Skeletal muscle tissue (tissue), 4 donors: ENCODE results near the gene DUSP22. TPM values are rescaled to one million over a fixed set of nuclear protein-coding genes. Genes with fewer than 3 reads are reported as not detected.
A peak's percentile ranks its signal among the peaks of the same experiment; 100 is the strongest.

Source experiments
- H3K27ac ChIP-seq: one replicate; pipeline ENCODE4 v1.7.0; 2013; ENCODE audit warnings: mild to moderate bottlenecking, low read depth, low read length, inconsistent platforms
- H3K27me3 ChIP-seq, 3 donors: one replicate each; pipeline ENCODE4 v1.7.0; 2013; ENCODE audit warnings: low read length in 3 of 3; ENCODE audit not compliant: control insufficient read depth in 3 of 3, insufficient read depth in 3 of 3
- H3K36me3 ChIP-seq, 3 donors: one replicate each; pipeline ENCODE4 v1.7.0; 2013; ENCODE audit warnings: low read length in 3 of 3; ENCODE audit not compliant: control insufficient read depth in 3 of 3, insufficient read depth in 3 of 3
- H3K4me1 ChIP-seq, 3 donors: one replicate each; pipeline ENCODE4 v1.7.0; 2013; ENCODE audit warnings: low read length in 3 of 3, mild to moderate bottlenecking in 3 of 3; ENCODE audit not compliant: control insufficient read depth in 3 of 3, insufficient read depth in 3 of 3
- H3K4me3 ChIP-seq, 3 donors: one replicate each; pipeline ENCODE4 v1.7.0; 2013; ENCODE audit warnings: low read length in 3 of 3
- H3K9ac ChIP-seq, 3 donors: one replicate each; pipeline ENCODE4 v1.7.0; 2013; ENCODE audit warnings: low read length in 3 of 3, mild to moderate bottlenecking in 3 of 3, moderate library complexity in 2 of 3, low read depth in 1 of 3
- H3K9me3 ChIP-seq, 3 donors: one replicate each; pipeline ENCODE4 v1.7.0; 2013; ENCODE audit warnings: low read length in 3 of 3; ENCODE audit not compliant: control insufficient read depth in 3 of 3
- total RNA-seq: library from RNA; depleted of rRNA; stranded (reverse); fragments of >200 nt; gene quantifications from one replicate; pipeline ENCODE4 v1.2.3, GENCODE V29; 2014
- donor health status: Osteomylitis.

Gene DUSP22
- total RNA-seq, 1 donor from 2014 or later, result 17.7 TPM

DNA sequence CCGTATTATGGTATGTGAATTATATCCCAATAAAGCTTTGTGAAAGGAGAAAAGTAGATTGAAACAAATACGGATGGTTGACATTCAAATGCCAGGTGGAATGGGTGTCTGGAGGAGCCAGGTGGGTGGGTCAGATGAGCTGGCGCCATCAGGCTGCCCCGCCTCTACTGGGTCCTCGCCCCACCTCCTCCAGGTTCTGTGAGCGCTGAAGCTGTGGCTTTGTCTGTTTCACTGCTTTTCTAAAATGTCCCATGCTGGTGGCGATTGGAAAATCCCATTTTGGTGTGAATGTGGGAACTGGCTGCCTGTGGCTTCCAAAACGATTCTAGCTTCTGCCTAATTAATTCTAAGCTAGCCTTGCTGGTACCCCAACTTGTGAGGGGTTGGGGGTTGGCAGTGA lies 16.5 kb downstream of the DUSP22 start:
- Histone ChIP-seq H3K9me3 (no peaks in the 10 kb centered on the region), H3K4me1 (peaks cover 12 to 21% (median 19%) of the 10 kb centered on the region in 3 donors), H3K27ac (no peak overlapping the region), H3K4me3 (no peak overlapping the region), H3K36me3 (peaks cover 0 to 6% (median 0%) of the 10 kb centered on the region in 3 donors), H3K9ac (no peak overlapping the region), H3K27me3 (no peaks in the 10 kb centered on the region)

GRCh38 chr6:309947-310346 lies 17.7 kb downstream of the DUSP22 start:
- H3K27me3 ChIP-seq, result no peaks in the 10 kb centered on the region
- H3K4me1 ChIP-seq, result peaks cover 12 to 21% (median 19%) of the 10 kb centered on the region in 3 donors
- no peak overlapping the region for H3K9ac ChIP-seq
- H3K36me3 ChIP-seq, result peaks cover 0 to 3% (median 0%) of the 10 kb centered on the region in 3 donors
- no peak overlapping the region for H3K4me3 ChIP-seq
- H3K27ac ChIP-seq, result no peak overlapping the region
- no peaks in the 10 kb centered on the region for H3K9me3 ChIP-seq

- no peak overlapping the region for H3K9ac ChIP-seq
- H3K4me1 ChIP-seq, result peaks cover 12 to 19% (median 18%) of the 10 kb centered on the region in 3 donors
Measured at GRCh38 chr6:310671-311070, 18.4 kb downstream of the DUSP22 start.

DNA sequence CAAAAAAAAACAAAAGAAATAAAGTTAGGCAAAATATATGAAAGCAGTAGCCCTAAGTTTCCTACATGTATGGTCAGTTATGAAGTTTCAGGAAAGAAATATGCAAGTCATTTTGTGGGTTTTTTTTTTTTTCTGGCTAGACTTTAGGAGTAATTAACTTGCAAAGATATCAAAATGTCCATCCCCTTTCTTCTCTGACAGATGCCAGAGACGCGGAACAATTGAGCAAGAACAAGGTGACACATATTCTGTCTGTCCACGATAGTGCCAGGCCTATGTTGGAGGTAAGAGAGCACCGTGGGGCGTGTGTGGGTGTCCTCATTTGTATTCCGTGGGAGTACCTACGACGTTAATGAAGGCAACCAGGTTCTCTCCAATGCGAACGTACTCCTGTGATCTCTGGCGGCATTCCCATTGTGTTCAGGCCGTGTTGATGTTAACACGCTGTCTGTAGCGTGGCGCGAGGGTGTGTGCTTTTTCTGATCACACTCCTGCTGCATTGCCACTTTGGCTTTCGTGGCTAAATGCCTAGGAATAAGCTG lies 19.5 kb downstream of the DUSP22 start:
- no peak overlapping the region for H3K27ac ChIP-seq
- peaks cover 9 to 17% (median 14%) of the 10 kb centered on the region in 3 donors for H3K4me1 ChIP-seq
- peaks cover 0 to 3% (median 0%) of the 10 kb centered on the region in 3 donors for H3K36me3 ChIP-seq

More at GRCh38 chr6:310671-311070, 18.4 kb downstream of the DUSP22 start:
- Histone ChIP-seq H3K9me3 (no peaks in the 10 kb centered on the region), H3K36me3 (peaks cover 0 to 3% (median 0%) of the 10 kb centered on the region in 3 donors), H3K27me3 (no peaks in the 10 kb centered on the region), H3K27ac (no peak overlapping the region), H3K4me3 (no peak overlapping the region)

DNA sequence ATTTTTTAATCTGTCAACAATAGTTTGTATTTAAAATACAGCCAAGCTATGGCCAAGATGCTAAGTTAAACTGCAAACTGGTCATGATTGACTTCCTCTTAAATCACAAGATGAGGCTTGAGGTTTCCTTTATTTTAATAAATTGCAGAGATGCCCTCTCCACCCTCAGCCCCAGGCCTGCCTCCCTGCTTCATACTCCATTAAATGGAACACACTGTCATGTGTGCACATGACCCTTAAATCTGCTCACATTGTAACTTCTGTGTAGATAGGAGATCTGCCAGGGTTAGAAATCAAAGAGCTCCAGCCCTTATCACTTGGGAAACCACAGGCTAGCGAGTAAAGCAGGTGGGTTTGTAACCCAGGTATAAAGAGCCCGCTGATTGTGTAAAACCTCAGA lies 20.8 kb downstream of the DUSP22 start:
- Histone ChIP-seq H3K27ac (peak overlapping the region; percentile 22), H3K36me3 (peaks cover 0 to 2% (median 0%) of the 10 kb centered on the region in 3 donors), H3K27me3 (no peaks in the 10 kb centered on the region), H3K4me3 (no peak overlapping the region), H3K9ac (no peak overlapping the region), H3K4me1 (peaks cover 6 to 11% (median 7%) of the 10 kb centered on the region in 3 donors), H3K9me3 (no peaks in the 10 kb centered on the region)

More for the DNA sequence above, 19.5 kb downstream of the DUSP22 start:
- Histone ChIP-seq H3K4me3 (peak overlapping the region in 1 of 3 donors; percentile 6), H3K27me3 (no peaks in the 10 kb centered on the region), H3K9ac (no peak overlapping the region), H3K9me3 (no peaks in the 10 kb centered on the region)

- H3K27ac ChIP-seq, result no peak overlapping the region
- H3K4me1 ChIP-seq, result peaks cover 6 to 13% (median 10%) of the 10 kb centered on the region in 3 donors
- no peak overlapping the region for H3K4me3 ChIP-seq
- H3K36me3 ChIP-seq, result no peaks in the 10 kb centered on the region
- H3K9me3 ChIP-seq, result no peaks in the 10 kb centered on the region
- no peak overlapping the region for H3K9ac ChIP-seq
- H3K27me3 ChIP-seq, result no peaks in the 10 kb centered on the region
Measured at GRCh38 chr6:313917-314316, 21.6 kb downstream of the DUSP22 start.

DNA sequence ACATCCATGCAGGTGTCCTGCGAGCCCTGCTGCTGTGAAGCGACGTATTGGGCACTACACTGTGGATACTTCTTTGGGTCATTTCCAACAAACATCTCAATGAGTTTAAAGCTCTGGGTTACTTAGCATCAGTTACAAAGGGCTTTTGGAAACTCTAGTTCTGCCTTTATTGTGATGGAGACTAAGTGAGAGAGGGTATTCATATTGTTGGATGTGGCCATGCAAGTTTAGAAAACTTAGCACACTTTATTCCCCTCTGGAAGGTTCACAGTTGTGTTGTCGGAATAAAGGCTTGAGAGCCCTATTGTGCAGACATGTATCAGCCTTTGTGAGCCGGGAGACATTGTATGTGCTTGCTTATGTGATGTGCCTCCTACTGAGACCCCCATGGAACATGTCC lies 22.1 kb downstream of the DUSP22 start:
- Histone ChIP-seq H3K4me1 (peaks cover 6 to 13% (median 10%) of the 10 kb centered on the region in 3 donors), H3K9me3 (no peaks in the 10 kb centered on the region), H3K9ac (no peak overlapping the region), H3K36me3 (no peaks in the 10 kb centered on the region), H3K4me3 (no peak overlapping the region), H3K27me3 (no peaks in the 10 kb centered on the region), H3K27ac (no peak overlapping the region)

GRCh38 chr6:315226-315625 lies 22.9 kb downstream of the DUSP22 start:
- H3K9me3 ChIP-seq, result no peaks in the 10 kb centered on the region
- no peak overlapping the region for H3K4me3 ChIP-seq
- peaks cover 6 to 16% (median 10%) of the 10 kb centered on the region in 3 donors for H3K4me1 ChIP-seq
- H3K9ac ChIP-seq, result no peak overlapping the region
- H3K36me3 ChIP-seq, result peaks cover 0 to under 1% (median 0%) of the 10 kb centered on the region in 3 donors
- no peak overlapping the region for H3K27ac ChIP-seq
- no peaks in the 10 kb centered on the region for H3K27me3 ChIP-seq

DNA sequence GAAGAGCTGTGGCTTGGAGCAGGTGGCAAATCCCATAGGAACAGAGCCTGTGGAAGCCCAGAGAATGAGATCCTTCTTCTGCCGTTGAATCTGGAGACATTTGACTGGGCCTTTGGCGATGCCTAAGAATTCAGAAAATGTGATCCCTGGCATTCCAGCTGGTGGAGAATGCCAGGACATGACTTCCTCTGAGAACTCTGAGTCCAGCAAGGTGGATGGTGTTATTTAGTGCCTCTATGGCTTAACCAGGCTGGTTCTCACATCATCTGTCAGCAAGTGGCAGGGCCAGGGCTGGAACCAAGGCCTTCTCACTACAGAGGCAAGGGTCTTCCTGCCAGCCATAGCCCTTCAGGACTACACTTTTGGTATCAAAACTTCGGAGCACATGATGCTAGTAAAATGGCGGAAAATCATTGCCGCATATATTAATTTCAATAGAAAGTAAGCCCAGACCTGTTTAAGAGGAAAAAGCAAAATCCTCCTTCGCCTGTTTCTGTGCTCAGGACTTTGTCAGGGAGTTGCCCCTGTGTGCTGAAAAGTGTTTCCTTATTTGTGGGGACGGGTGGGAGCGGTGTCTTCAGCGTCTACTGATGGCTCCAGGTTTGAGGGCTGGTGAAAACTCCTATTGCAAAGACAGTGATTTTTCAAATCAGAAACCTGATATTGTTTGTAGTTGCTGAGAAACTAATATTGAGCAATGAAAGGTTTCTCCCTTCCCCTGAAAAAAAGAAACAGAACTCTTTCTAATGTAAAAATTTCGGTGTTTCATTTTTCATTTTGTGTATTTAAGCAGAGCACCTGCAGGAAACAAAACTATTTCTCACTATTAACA lies 23.9 kb downstream of the DUSP22 start:
- Histone ChIP-seq H3K27ac (no peak overlapping the region), H3K27me3 (no peaks in the 10 kb centered on the region), H3K9ac (no peak overlapping the region), H3K4me1 (peaks cover 6 to 18% (median 10%) of the 10 kb centered on the region in 3 donors), H3K9me3 (no peaks in the 10 kb centered on the region), H3K4me3 (no peak overlapping the region), H3K36me3 (peaks cover 0 to 3% (median 0%) of the 10 kb centered on the region in 3 donors)

- no peak overlapping the region for H3K9ac ChIP-seq
- no peak overlapping the region for H3K27ac ChIP-seq
- peaks cover 0 to 3% (median 0%) of the 10 kb centered on the region in 3 donors for H3K36me3 ChIP-seq
- peaks cover 6 to 17% (median 10%) of the 10 kb centered on the region in 3 donors for H3K4me1 ChIP-seq
- no peaks in the 10 kb centered on the region for H3K9me3 ChIP-seq
- H3K27me3 ChIP-seq, result no peaks in the 10 kb centered on the region
- no peak overlapping the region for H3K4me3 ChIP-seq
Measured at GRCh38 chr6:316753-317038, 24.4 kb downstream of the DUSP22 start.
